ENCODE measurements around the gene GREM2.
A peak's percentile ranks its signal among the peaks of the same experiment; 100 is the strongest.

Gene GREM2

DNA sequence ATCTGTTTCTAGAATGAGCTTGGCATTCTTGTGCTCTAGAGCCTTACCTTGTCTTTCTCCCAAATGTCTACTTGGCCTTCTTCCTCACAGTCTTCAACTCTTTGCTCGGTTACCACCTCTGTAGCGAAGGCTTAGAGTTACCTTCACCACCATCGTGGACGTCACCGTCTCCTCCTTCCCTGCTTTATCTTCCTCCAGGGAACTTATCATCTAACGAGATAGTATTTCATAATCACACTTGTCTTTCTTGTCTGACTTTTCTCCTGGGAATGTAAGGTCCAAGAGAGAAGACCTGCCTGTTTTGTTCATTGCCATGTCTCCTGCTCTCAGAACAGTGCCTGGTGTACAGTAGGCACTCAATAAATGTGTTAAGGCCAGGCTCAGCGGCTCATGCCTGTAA lies 115.6 kb downstream of the GREM2 start:
- Histone ChIP-seq H3K4me1 (ENCODE audit: control insufficient read depth, insufficient read depth, low read length) (peaks cover 17% of the 10 kb centered on the region), H3K9ac (ENCODE audit: low read depth, low read length) (no peak overlapping the region), H3K4me2 (ENCODE audit: low read length) (no peak overlapping the region), H3K27me3 (ENCODE audit: control insufficient read depth, insufficient read depth, low read length) (no peaks in the 10 kb centered on the region), H3K9me3 (replicated peaks; ENCODE audit: low read length) (peaks cover 3% of the 10 kb centered on the region), H3K36me3 (ENCODE audit: insufficient read depth, low read length) (no peaks in the 10 kb centered on the region), H3K4me3 (ENCODE audit: low read length) (no peak overlapping the region)

DNA sequence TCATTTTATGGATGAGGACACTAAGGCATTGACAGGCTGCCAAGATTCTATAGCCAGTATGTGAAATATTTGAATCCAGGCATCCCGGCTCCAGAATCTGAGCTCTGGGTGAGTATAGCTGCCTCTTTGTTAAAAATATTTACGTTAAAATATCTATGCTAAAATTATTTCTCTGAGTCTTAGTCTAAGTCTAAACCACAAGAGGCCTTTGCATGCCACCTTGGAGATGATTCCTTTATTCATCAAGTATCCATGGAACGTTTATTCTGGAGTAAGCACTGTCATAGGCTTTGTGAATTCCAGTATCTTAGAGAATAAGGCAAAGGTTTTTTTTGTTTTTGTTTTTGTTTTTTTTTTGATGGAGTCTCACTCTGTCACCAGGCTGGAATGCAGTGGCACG lies 116.4 kb downstream of the GREM2 start:
- no peaks in the 10 kb centered on the region for H3K36me3 ChIP-seq (ENCODE audit: insufficient read depth, low read length)
- H3K27me3 ChIP-seq (ENCODE audit: control insufficient read depth, insufficient read depth, low read length): no peaks in the 10 kb centered on the region
- H3K9ac ChIP-seq (ENCODE audit: low read depth, low read length): no peak overlapping the region
- peaks cover 20% of the 10 kb centered on the region for H3K4me1 ChIP-seq (ENCODE audit: control insufficient read depth, insufficient read depth, low read length)
- peaks cover 3% of the 10 kb centered on the region for H3K9me3 ChIP-seq (replicated peaks; ENCODE audit: low read length)
- no peak overlapping the region for H3K4me2 ChIP-seq (ENCODE audit: low read length)
- H3K4me3 ChIP-seq (ENCODE audit: low read length): no peak overlapping the region

- H3K36me3 ChIP-seq (ENCODE audit: insufficient read depth, low read length): no peaks in the 10 kb centered on the region
- H3K9ac ChIP-seq (ENCODE audit: low read depth, low read length): no peak overlapping the region
- H3K9me3 ChIP-seq (replicated peaks; ENCODE audit: low read length): peaks cover 3% of the 10 kb centered on the region
- H3K4me2 ChIP-seq (ENCODE audit: low read length): no peak overlapping the region
- peaks cover 11% of the 10 kb centered on the region for H3K4me1 ChIP-seq (ENCODE audit: control insufficient read depth, insufficient read depth, low read length)
- H3K27me3 ChIP-seq (ENCODE audit: control insufficient read depth, insufficient read depth, low read length): no peaks in the 10 kb centered on the region
- no peak overlapping the region for H3K4me3 ChIP-seq (ENCODE audit: low read length)
These were observed 119.0 kb downstream of the GREM2 start for GRCh38 chr1:240492832-240493440.

DNA sequence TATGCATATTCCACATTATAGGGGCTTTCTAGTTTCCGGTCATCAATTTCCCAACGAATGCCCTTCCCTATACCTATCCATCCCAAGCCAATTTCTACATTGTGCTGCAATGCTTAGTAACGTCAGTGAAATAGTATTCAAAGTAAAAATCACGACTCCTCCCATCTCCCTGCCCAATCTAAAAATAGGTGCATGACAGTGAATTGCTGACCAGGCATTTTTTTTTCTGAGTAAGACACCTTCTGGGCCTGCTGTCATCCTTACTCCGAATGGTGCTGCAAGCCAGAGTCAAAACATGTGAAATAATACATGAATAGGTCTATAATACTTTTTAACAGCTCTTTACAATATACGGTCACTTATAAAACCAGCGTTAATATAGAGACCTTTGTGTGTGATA lies 120.2 kb downstream of the GREM2 start:
- H3K36me3 ChIP-seq (ENCODE audit: insufficient read depth, low read length): no peaks in the 10 kb centered on the region
- no peaks in the 10 kb centered on the region for H3K27me3 ChIP-seq (ENCODE audit: control insufficient read depth, insufficient read depth, low read length)
- peaks cover 3% of the 10 kb centered on the region for H3K9me3 ChIP-seq (replicated peaks; ENCODE audit: low read length)
- H3K4me3 ChIP-seq (ENCODE audit: low read length): no peak overlapping the region
- H3K4me1 ChIP-seq (ENCODE audit: control insufficient read depth, insufficient read depth, low read length): peaks cover 11% of the 10 kb centered on the region
- H3K9ac ChIP-seq (ENCODE audit: low read depth, low read length): no peak overlapping the region
- no peak overlapping the region for H3K4me2 ChIP-seq (ENCODE audit: low read length)

DNA sequence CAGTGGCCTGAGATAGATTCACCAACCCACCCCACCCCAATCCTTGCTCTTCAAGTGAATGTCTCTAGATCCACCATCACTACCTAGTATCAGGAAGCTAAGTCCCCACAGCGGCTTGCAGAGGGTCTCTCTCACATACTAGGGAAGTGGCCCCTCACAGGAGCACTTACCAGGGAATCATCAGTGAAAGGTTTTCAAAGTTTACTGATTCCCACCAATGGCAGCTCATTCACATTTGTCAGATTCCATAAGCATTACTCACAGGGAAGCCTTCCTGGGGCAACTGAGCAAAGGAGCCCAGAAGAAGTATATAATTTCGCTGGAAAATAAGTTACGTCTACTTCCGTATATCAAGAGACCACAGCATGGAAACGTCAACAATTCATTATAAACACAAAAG lies 120.8 kb downstream of the GREM2 start:
- Histone ChIP-seq H3K4me3 (ENCODE audit: low read length) (no peak overlapping the region), H3K4me2 (ENCODE audit: low read length) (peak overlapping the region; percentile 18), H3K27me3 (ENCODE audit: control insufficient read depth, insufficient read depth, low read length) (no peaks in the 10 kb centered on the region), H3K4me1 (ENCODE audit: control insufficient read depth, insufficient read depth, low read length) (peaks cover 11% of the 10 kb centered on the region), H3K36me3 (ENCODE audit: insufficient read depth, low read length) (no peaks in the 10 kb centered on the region), H3K9ac (ENCODE audit: low read depth, low read length) (no peak overlapping the region), H3K9me3 (replicated peaks; ENCODE audit: low read length) (peaks cover 3% of the 10 kb centered on the region)

GRCh38 chr1:240487493-240487892 lies 124.5 kb downstream of the GREM2 start:
- Histone ChIP-seq H3K4me3 (ENCODE audit: low read length) (no peak overlapping the region), H3K4me1 (ENCODE audit: control insufficient read depth, insufficient read depth, low read length) (peaks cover 11% of the 10 kb centered on the region), H3K9ac (ENCODE audit: low read depth, low read length) (no peak overlapping the region), H3K4me2 (ENCODE audit: low read length) (no peak overlapping the region), H3K27me3 (ENCODE audit: control insufficient read depth, insufficient read depth, low read length) (no peaks in the 10 kb centered on the region), H3K9me3 (replicated peaks; ENCODE audit: low read length) (no peaks in the 10 kb centered on the region), H3K36me3 (ENCODE audit: insufficient read depth, low read length) (no peaks in the 10 kb centered on the region)

GRCh38 chr1:240486611-240487010 lies 125.3 kb downstream of the GREM2 start:
- Histone ChIP-seq H3K4me3 (ENCODE audit: low read length) (no peak overlapping the region), H3K9me3 (replicated peaks; ENCODE audit: low read length) (no peaks in the 10 kb centered on the region), H3K9ac (ENCODE audit: low read depth, low read length) (no peak overlapping the region), H3K4me2 (ENCODE audit: low read length) (no peak overlapping the region), H3K27me3 (ENCODE audit: control insufficient read depth, insufficient read depth, low read length) (no peaks in the 10 kb centered on the region), H3K4me1 (ENCODE audit: control insufficient read depth, insufficient read depth, low read length) (peaks cover 11% of the 10 kb centered on the region), H3K36me3 (ENCODE audit: insufficient read depth, low read length) (no peaks in the 10 kb centered on the region)

DNA sequence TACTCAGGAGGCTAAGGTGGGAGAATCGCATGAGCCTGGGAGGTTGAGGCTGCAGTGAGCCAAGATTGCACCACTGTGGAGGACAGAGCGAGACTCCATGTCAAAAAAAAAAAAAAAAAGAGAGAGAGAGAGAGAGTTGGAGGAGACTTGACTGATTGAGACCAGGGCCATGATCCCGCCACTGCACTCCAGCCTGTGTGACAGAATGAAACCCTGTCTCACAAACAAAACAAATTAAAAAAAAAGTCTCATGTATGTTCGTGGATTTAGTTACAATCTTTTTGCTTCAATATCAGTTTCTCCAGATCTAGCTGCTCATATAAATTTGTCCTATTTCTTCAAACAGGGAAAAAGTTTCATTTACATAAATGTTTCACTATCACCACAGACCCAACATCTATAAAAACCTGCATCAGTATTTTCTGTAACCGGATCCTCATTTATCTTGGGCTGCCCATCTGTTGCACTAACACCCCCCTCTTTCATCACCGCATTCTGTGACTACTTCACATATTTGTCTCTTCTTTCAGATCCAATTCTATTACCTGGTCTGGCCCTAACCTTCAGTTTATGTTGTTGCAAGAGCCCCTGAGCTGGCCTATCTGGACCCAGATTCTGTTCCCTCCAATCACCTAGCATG lies 127.0 kb downstream of the GREM2 start:
- H3K9me3 ChIP-seq (replicated peaks; ENCODE audit: low read length): no peaks in the 10 kb centered on the region
- H3K9ac ChIP-seq (ENCODE audit: low read depth, low read length): no peak overlapping the region
- no peaks in the 10 kb centered on the region for H3K27me3 ChIP-seq (ENCODE audit: control insufficient read depth, insufficient read depth, low read length)
- H3K4me2 ChIP-seq (ENCODE audit: low read length): no peak overlapping the region
- no peaks in the 10 kb centered on the region for H3K36me3 ChIP-seq (ENCODE audit: insufficient read depth, low read length)
- no peak overlapping the region for H3K4me3 ChIP-seq (ENCODE audit: low read length)
- H3K4me1 ChIP-seq (ENCODE audit: control insufficient read depth, insufficient read depth, low read length): no peaks in the 10 kb centered on the region

GRCh38 chr1:240478536-240478935 lies 133.4 kb downstream of the GREM2 start:
- H3K4me2 ChIP-seq (ENCODE audit: low read length): no peak overlapping the region
- no peak overlapping the region for H3K4me3 ChIP-seq (ENCODE audit: low read length)
- no peak overlapping the region for H3K9ac ChIP-seq (ENCODE audit: low read depth, low read length)
- H3K4me1 ChIP-seq (ENCODE audit: control insufficient read depth, insufficient read depth, low read length): peaks cover 11% of the 10 kb centered on the region
- no peaks in the 10 kb centered on the region for H3K27me3 ChIP-seq (ENCODE audit: control insufficient read depth, insufficient read depth, low read length)
- H3K9me3 ChIP-seq (replicated peaks; ENCODE audit: low read length): no peaks in the 10 kb centered on the region
- H3K36me3 ChIP-seq (ENCODE audit: insufficient read depth, low read length): peaks cover 9% of the 10 kb centered on the region

- no peaks in the 10 kb centered on the region for H3K9me3 ChIP-seq (replicated peaks; ENCODE audit: low read length)
- no peak overlapping the region for H3K4me3 ChIP-seq (ENCODE audit: low read length)
- H3K4me2 ChIP-seq (ENCODE audit: low read length): no peak overlapping the region
- H3K9ac ChIP-seq (ENCODE audit: low read depth, low read length): no peak overlapping the region
- peaks cover 9% of the 10 kb centered on the region for H3K36me3 ChIP-seq (ENCODE audit: insufficient read depth, low read length)
- H3K27me3 ChIP-seq (ENCODE audit: control insufficient read depth, insufficient read depth, low read length): no peaks in the 10 kb centered on the region
- peaks cover 12% of the 10 kb centered on the region for H3K4me1 ChIP-seq (ENCODE audit: control insufficient read depth, insufficient read depth, low read length)
These were observed 136.1 kb downstream of the GREM2 start for GRCh38 chr1:240475832-240476231.

- Histone ChIP-seq H3K9ac (ENCODE audit: low read depth, low read length) (no peak overlapping the region), H3K27me3 (ENCODE audit: control insufficient read depth, insufficient read depth, low read length) (no peaks in the 10 kb centered on the region), H3K4me3 (ENCODE audit: low read length) (no peak overlapping the region), H3K36me3 (ENCODE audit: insufficient read depth, low read length) (peaks cover 9% of the 10 kb centered on the region), H3K4me1 (ENCODE audit: control insufficient read depth, insufficient read depth, low read length) (peaks cover 12% of the 10 kb centered on the region), H3K9me3 (replicated peaks; ENCODE audit: low read length) (no peaks in the 10 kb centered on the region), H3K4me2 (ENCODE audit: low read length) (peak overlapping the region; percentile 20)
These were observed 137.8 kb downstream of the GREM2 start for GRCh38 chr1:240474133-240474614.

GRCh38 chr1:240468656-240469055 lies 143.3 kb downstream of the GREM2 start:
- no peaks in the 10 kb centered on the region for H3K9me3 ChIP-seq (replicated peaks; ENCODE audit: low read length)
- no peak overlapping the region for H3K4me2 ChIP-seq (ENCODE audit: low read length)
- H3K9ac ChIP-seq (ENCODE audit: low read depth, low read length): no peak overlapping the region
- no peaks in the 10 kb centered on the region for H3K36me3 ChIP-seq (ENCODE audit: insufficient read depth, low read length)
- peaks cover 22% of the 10 kb centered on the region for H3K4me1 ChIP-seq (ENCODE audit: control insufficient read depth, insufficient read depth, low read length)
- no peak overlapping the region for H3K4me3 ChIP-seq (ENCODE audit: low read length)
- no peaks in the 10 kb centered on the region for H3K27me3 ChIP-seq (ENCODE audit: control insufficient read depth, insufficient read depth, low read length)
